Coronary artery (tissue), 2 donors: ENCODE measurements around the gene SLC25A29.

ENCODE experiments used
- DNase-seq: peaks from one replicate; pipeline ENCODE4 v3.0.0-alpha.2; 2017; ENCODE audit warnings: low spot score
- H3K27ac ChIP-seq, 2 donors: fragments of 200-600 bp; sonication (generic); one replicate each; pipeline ENCODE4 v1.5.1; 2016 to 2019
- H3K4me3 ChIP-seq: fragments of 200-600 bp; sonication (generic); 2 replicates; pipeline ENCODE4 v1.5.1; 2016; ENCODE audit warnings: mild to moderate bottlenecking, moderate library complexity
- CTCF ChIP-seq: fragments of 200-600 bp; sonication (generic); IDR thresholded peaks from one replicate; pipeline ENCODE4 v1.5.1; 2019; ENCODE audit warnings: antibody characterized with exemption

SLC25A29 gene

GRCh38 chr14:100295376-100296105, 10.7 kb downstream of the SLC25A29 start:
- no peak for TF ChIP-seq CTCF
- DNase-seq: peak; percentile 66
- Histone ChIP-seq H3K27ac (no peak overlapping the region), H3K4me3 (no peak overlapping the region)

- TF ChIP-seq CTCF: no peak
- H3K4me3 ChIP-seq: no peak overlapping the region
- peak overlapping the region in 1 of 2 donors; percentile 33 for H3K27ac ChIP-seq
- DNase-seq: peak; percentile 45
Observed at GRCh38 chr14:100294963-100295330, 11.3 kb downstream of the SLC25A29 start.

GRCh38 chr14:100294213-100294962, 11.9 kb downstream of the SLC25A29 start:
- Histone ChIP-seq H3K4me3 (no peak overlapping the region), H3K27ac (peak overlapping the region in 1 of 2 donors; percentile 33)
- TF ChIP-seq CTCF: no peak
- peak; percentile 68 for DNase-seq

- H3K27ac ChIP-seq: peak overlapping the region in 1 of 2 donors; percentile 15
- DNase-seq: peak; percentile 60
Observed at GRCh38 chr14:100293497-100294212, 12.6 kb downstream of the SLC25A29 start.

GRCh38 chr14:100292776-100293461, 13.3 kb downstream of the SLC25A29 start:
- DNase-seq: peak; percentile 69
- TF ChIP-seq CTCF: no peak
- H3K4me3 ChIP-seq: no peak overlapping the region
- no peak overlapping the region for H3K27ac ChIP-seq

More at GRCh38 chr14:100293497-100294212, 12.6 kb downstream of the SLC25A29 start:
- H3K4me3 ChIP-seq: no peak overlapping the region
- TF ChIP-seq CTCF: no peak

- peak; percentile 66 for DNase-seq
- H3K27ac ChIP-seq: no peak overlapping the region
- no peak overlapping the region for H3K4me3 ChIP-seq
- TF ChIP-seq CTCF: no peak
Observed at GRCh38 chr14:100292301-100292775, 13.9 kb downstream of the SLC25A29 start.
